HG03378 (cell line): ENCODE measurements around the gene SRSF4.
"Not testable (repeated sequence)": the region's sequence is repeated elsewhere in the genome, so short reads cannot be mapped to it uniquely, and the experiment has no call there.

Experiments used
- ATAC-seq: cut with Tn5 transposase; IDR thresholded peaks from one replicate; pipeline ENCODE4 v1.9.1; 2021; ENCODE audit warnings: mild to moderate bottlenecking, moderate library complexity; ENCODE audit not compliant: unreplicated experiment

Gene SRSF4

GRCh38 chr1:29126198-29126597, 55.5 kb downstream of the SRSF4 start:
- ATAC-seq: no peak

GRCh38 chr1:29125788-29126187, 55.9 kb downstream of the SRSF4 start:
- no peak for ATAC-seq

- no peak for ATAC-seq
These were observed 56.5 kb downstream of the SRSF4 start for GRCh38 chr1:29125237-29125641.

- no peak for ATAC-seq
These were observed 57.1 kb downstream of the SRSF4 start for GRCh38 chr1:29124366-29125236.

- no peak for ATAC-seq
These were observed 57.8 kb downstream of the SRSF4 start, which contains the start of gene TMEM200B for GRCh38 chr1:29123887-29124365. Gene TMEM200B, minus strand, starts transcription at chr1:29123903. Its CDS starts 2,075 bp downstream, at chr1:29121828.

GRCh38 chr1:29123053-29123886, 58.4 kb downstream of the SRSF4 start:
- ATAC-seq: no peak

- ATAC-seq: no peak
These were observed 59.0 kb downstream of the SRSF4 start for GRCh38 chr1:29122682-29123052.

- ATAC-seq: no peak
These were observed 59.6 kb downstream of the SRSF4 start for GRCh38 chr1:29121936-29122681.

GRCh38 chr1:29121516-29121935, 60.2 kb downstream of the SRSF4 start:
- no peak for ATAC-seq

- no peak for ATAC-seq
These were observed 60.7 kb downstream of the SRSF4 start for GRCh38 chr1:29120947-29121485.

GRCh38 chr1:29120367-29120766, 61.3 kb downstream of the SRSF4 start:
- ATAC-seq: no peak

- no peak for ATAC-seq
These were observed 62.4 kb downstream of the SRSF4 start for GRCh38 chr1:29119121-29119929.

GRCh38 chr1:29117381-29117780, 64.3 kb downstream of the SRSF4 start:
- no peak for ATAC-seq

GRCh38 chr1:29114654-29115053, 67.0 kb downstream of the SRSF4 start:
- no peak for ATAC-seq

- no peak for ATAC-seq
These were observed 68.1 kb downstream of the SRSF4 start for GRCh38 chr1:29113413-29114117.

- no peak for ATAC-seq
These were observed 68.8 kb downstream of the SRSF4 start for GRCh38 chr1:29112705-29113412.

- not testable (repeated sequence) for ATAC-seq
These were observed 73.7 kb downstream of the SRSF4 start for GRCh38 chr1:29108041-29108440.

GRCh38 chr1:29105822-29106221, 75.9 kb downstream of the SRSF4 start:
- no peak for ATAC-seq

GRCh38 chr1:29100487-29100886, 81.2 kb downstream of the SRSF4 start:
- ATAC-seq: no peak
